ENCODE data around the gene DLK1.

DNA sequence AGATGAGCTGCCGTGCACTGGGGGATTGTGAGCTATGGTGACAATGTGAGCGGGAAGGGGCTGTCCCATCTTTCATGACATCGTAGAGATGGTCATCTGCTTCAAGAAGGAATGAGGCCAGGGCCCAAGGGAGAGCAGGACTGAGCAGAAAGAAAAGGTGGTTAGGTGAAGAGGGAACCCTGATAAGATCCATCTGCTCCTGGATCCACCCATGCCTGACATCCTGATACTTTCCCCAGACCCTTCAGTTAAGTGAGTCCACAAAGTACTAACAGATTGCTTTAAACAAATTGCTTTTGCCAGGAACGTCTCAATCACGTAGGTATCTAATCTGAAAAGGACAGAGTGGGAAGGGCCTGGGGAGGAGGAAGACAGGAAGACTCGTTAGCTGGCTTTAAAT, 25.4 kb upstream of the DLK1 start:
- TF ChIP-seq, protein P1, sequence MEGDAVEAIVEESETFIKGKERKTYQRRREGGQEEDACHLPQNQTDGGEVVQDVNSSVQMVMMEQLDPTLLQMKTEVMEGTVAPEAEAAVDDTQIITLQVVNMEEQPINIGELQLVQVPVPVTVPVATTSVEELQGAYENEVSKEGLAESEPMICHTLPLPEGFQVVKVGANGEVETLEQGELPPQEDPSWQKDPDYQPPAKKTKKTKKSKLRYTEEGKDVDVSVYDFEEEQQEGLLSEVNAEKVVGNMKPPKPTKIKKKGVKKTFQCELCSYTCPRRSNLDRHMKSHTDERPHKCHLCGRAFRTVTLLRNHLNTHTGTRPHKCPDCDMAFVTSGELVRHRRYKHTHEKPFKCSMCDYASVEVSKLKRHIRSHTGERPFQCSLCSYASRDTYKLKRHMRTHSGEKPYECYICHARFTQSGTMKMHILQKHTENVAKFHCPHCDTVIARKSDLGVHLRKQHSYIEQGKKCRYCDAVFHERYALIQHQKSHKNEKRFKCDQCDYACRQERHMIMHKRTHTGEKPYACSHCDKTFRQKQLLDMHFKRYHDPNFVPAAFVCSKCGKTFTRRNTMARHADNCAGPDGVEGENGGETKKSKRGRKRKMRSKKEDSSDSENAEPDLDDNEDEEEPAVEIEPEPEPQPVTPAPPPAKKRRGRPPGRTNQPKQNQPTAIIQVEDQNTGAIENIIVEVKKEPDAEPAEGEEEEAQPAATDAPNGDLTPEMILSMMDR (IDR thresholded peaks at IDR 0.05): no peak
- TF ChIP-seq POLR2A (IDR thresholded peaks at IDR 0.05) (no peak), EP300 (IDR thresholded peaks at IDR 0.05; ENCODE audit: low read depth) (no peak), POLR2AphosphoS5 (IDR thresholded peaks at IDR 0.05) (no peak)

Measured in transverse colon (tissue), 4 donors.